Spinal cord (tissue), 10 donors: ENCODE data around the gene RNU5D-1. TPM values are rescaled to one million over a fixed set of nuclear protein-coding genes. Genes with fewer than 3 reads are reported as not detected.
A peak's percentile ranks its signal among the peaks of the same experiment; 100 is the strongest.
"Not testable (repeated sequence)": the region's sequence is repeated elsewhere in the genome, so short reads cannot be mapped to it uniquely, and the experiment has no call there.

Experiments used
- DNase-seq, 6 donors: peaks; one replicate each; pipeline versions ENCODE4 v3.0.0 to v3.0.0-alpha.2; 2013 to 2015; ENCODE audit warnings: low spot score in 6 of 6, low read depth in 4 of 6
- H3K27ac ChIP-seq: one replicate; pipeline ENCODE4 v1.5.1; 2013; ENCODE audit warnings: low read depth, low read length, control low read depth
- H3K27me3 ChIP-seq: one replicate; pipeline ENCODE4 v1.6.1; 2013; ENCODE audit warnings: low read length; ENCODE audit not compliant: control insufficient read depth, insufficient read depth
- H3K36me3 ChIP-seq: one replicate; pipeline ENCODE4 v1.6.1; 2013; ENCODE audit warnings: low read length; ENCODE audit not compliant: control insufficient read depth, insufficient read depth
- H3K4me1 ChIP-seq: one replicate; pipeline ENCODE4 v1.6.1; 2013; ENCODE audit warnings: low read length; ENCODE audit not compliant: control insufficient read depth, insufficient read depth
- H3K4me3 ChIP-seq: one replicate; pipeline ENCODE4 v1.5.1; 2013; ENCODE audit warnings: low read depth, low read length, control low read depth
- H3K9me3 ChIP-seq: one replicate; pipeline ENCODE4 v1.6.1; 2013; ENCODE audit warnings: low read length; ENCODE audit not compliant: control insufficient read depth, insufficient read depth
- WGBS: methylation state at CpG from one replicate; pipeline ENCODE4 v1.1.5; 2013; ENCODE audit warnings: missing lambda C conversion rate; ENCODE audit not compliant: insufficient coverage; 5-methylcytosine and 5-hydroxymethylcytosine counted together
- polyA plus RNA-seq, 2 donors: library from polyadenylated mRNA; unstranded; fragments of 120-200 nt; gene quantifications; one replicate each; pipeline ENCODE4 v1.2.1, GENCODE V29; 2013; ENCODE audit not compliant: insufficient read length in 2 of 2
- total RNA-seq, 2 donors: library from RNA; depleted of rRNA in 1 of 2; stranded (reverse); fragments of 120-200 nt in 1 of 2; fragments of >200 nt in 1 of 2; gene quantifications; one replicate each; pipeline versions ENCODE4 v1.2.3 to v1.2.4, GENCODE V29; 2013 to 2014
- donor health status: healthy.

RNU5D-1 gene
- total and polyA plus RNA-seq, 4 donors = not detected

- not testable (repeated sequence) for H3K4me3 ChIP-seq, H3K9me3 ChIP-seq, H3K27me3 ChIP-seq, H3K27ac ChIP-seq, H3K4me1 ChIP-seq, DNase-seq
- WGBS = 98% methylated on average over 5 of the region's 6 CpGs
- H3K36me3 ChIP-seq = peaks cover 17% of the 10 kb centered on the region
Observed at GRCh38 chr1:44766421-44766820, 35.5 kb upstream of the RNU5D-1 start.

DNA sequence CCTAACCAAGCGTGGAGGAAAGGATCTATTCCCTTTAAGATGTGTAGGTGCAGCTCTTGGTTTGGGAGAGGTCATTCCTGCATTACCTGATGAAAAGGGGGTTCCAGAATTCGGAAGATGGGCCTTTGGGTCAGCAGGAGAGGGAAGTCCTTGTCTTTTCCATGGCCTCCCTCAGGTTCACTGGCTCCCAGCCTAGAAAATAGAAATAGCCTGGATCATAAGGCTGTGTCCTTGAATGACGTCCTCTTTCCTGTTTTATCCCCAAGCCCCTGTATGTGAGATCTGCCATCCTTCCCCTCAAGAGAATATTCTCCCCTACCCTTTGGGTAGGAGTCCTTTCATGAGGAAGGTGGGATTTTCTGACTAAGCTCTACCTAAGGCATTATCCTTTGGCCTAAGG lies 29.9 kb upstream of the RNU5D-1 start:
- no peak overlapping the region for H3K27ac ChIP-seq
- H3K4me3 ChIP-seq = no peak overlapping the region
- no peak for DNase-seq
- H3K36me3 ChIP-seq = peaks cover 34% of the 10 kb centered on the region
- no peaks in the 10 kb centered on the region for H3K27me3 ChIP-seq
- no peaks in the 10 kb centered on the region for H3K4me1 ChIP-seq
- 96% methylated on average over 3 of the region's 3 CpGs for WGBS
- no peaks in the 10 kb centered on the region for H3K9me3 ChIP-seq

DNA sequence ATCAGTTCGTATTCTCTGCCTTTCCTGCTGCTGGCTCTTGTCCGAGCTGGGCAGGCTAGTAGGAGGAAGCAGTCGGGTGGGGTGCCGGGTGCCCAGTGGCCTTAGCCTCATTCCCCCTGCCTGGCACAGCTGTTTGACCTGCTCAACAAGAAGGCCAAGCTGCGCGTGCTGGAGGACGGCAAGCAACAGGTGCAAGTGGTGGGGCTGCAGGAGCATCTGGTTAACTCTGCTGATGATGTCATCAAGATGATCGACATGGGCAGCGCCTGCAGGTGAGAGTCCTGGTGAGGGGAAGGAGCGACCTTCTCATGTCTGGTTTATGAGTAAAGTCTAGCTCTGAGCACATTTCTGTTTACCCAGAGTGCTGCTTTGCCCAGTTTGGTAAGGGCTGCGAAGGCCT lies 28.1 kb upstream of the RNU5D-1 start:
- Histone ChIP-seq H3K27me3 (no peaks in the 10 kb centered on the region), H3K4me3 (no peak overlapping the region), H3K36me3 (peaks cover 34% of the 10 kb centered on the region), H3K27ac (no peak overlapping the region), H3K4me1 (no peaks in the 10 kb centered on the region), H3K9me3 (no peaks in the 10 kb centered on the region)
- 91% methylated on average over 11 of the region's 11 CpGs for WGBS
- no peak for DNase-seq

DNA sequence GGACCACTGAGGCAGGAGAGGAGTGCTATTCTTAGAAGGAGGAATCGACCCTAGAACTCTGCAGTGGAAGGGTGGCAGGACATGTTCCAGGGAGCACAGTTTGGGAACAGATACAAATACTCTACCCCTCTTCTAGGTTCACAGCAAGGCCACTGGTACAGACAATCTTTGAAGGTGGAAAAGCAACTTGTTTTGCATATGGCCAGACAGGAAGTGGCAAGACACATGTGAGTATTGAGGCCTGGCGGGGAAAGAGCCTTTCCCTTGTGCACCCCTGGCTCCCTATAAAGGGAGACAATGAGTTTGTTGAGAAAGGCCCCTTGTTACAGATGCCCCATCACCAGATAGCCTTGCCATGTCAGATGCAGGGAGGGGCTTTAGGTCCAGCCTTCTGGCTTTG lies 26.4 kb upstream of the RNU5D-1 start:
- Histone ChIP-seq H3K4me3 (no peak overlapping the region), H3K36me3 (peaks cover 30% of the 10 kb centered on the region), H3K27me3 (no peaks in the 10 kb centered on the region), H3K4me1 (no peaks in the 10 kb centered on the region), H3K9me3 (no peaks in the 10 kb centered on the region), H3K27ac (no peak overlapping the region)
- WGBS = 93% methylated on average over 2 of the region's 2 CpGs
- no peak for DNase-seq

- Histone ChIP-seq H3K36me3 (peaks cover 8% of the 10 kb centered on the region), H3K27ac (no peak overlapping the region), H3K4me1 (no peaks in the 10 kb centered on the region), H3K4me3 (no peak overlapping the region), H3K27me3 (no peaks in the 10 kb centered on the region), H3K9me3 (no peaks in the 10 kb centered on the region)
- no peak for DNase-seq
- WGBS = 97% methylated on average over 3 of the region's 3 CpGs
Observed at GRCh38 chr1:44747878-44748277, 16.9 kb upstream of the RNU5D-1 start.

DNA sequence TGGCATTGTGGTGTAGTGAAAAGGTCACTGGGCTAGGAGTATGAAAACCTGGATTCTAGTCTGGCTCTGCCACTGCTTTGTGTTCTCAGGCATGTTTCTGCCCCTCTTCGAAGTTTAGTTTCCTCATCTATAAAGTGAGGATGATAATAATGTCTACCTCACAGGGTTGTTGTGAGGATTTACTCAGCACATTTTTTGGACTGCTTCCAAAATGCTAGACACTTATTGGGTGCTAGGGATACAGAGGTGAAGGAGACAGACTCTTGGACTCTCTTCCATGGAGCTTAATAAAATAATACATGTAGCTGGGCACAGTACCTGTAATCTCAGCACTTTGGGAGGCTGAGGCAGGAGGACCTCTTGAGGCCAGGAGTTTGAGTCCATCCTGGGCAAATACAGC lies 12.2 kb upstream of the RNU5D-1 start:
- Histone ChIP-seq H3K27ac (no peak overlapping the region), H3K36me3 (peaks cover 5% of the 10 kb centered on the region), H3K4me3 (no peak overlapping the region), H3K9me3 (no peaks in the 10 kb centered on the region), H3K4me1 (peaks cover 14% of the 10 kb centered on the region), H3K27me3 (no peaks in the 10 kb centered on the region)
- DNase-seq = no peak
- WGBS = no CpG with 5 or more reads among the region's 1 CpG

DNA sequence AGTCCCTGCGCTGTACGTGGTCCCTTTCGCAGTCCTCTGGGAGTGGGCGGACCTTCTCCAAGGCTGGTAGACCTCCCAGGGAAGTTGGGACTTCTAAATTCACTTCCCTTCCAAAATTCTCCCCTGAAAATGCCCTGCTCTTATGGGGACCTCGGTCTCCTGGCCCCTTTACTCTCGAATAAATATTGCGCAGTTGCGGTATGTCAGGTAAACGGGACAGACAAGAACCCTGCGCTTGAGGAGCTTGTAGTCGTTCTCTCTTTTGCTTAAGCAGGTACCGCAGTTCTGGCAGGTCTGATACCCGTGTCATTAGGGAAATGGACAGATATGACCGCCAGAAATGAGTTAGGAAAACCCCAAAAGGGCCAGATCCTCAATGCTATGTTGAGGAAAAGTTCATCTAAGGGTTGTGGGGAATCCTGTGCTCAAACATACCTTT lies 9.2 kb upstream of the RNU5D-1 start:
- H3K4me1 ChIP-seq = peaks cover 14% of the 10 kb centered on the region
- no peaks in the 10 kb centered on the region for H3K27me3 ChIP-seq
- H3K27ac ChIP-seq = no peak overlapping the region
- under 1% methylated on average over 14 of the region's 14 CpGs for WGBS
- H3K4me3 ChIP-seq = peak overlapping the region; percentile 87
- H3K9me3 ChIP-seq = no peaks in the 10 kb centered on the region
- H3K36me3 ChIP-seq = no peaks in the 10 kb centered on the region
- DNase-seq = no peak

DNA sequence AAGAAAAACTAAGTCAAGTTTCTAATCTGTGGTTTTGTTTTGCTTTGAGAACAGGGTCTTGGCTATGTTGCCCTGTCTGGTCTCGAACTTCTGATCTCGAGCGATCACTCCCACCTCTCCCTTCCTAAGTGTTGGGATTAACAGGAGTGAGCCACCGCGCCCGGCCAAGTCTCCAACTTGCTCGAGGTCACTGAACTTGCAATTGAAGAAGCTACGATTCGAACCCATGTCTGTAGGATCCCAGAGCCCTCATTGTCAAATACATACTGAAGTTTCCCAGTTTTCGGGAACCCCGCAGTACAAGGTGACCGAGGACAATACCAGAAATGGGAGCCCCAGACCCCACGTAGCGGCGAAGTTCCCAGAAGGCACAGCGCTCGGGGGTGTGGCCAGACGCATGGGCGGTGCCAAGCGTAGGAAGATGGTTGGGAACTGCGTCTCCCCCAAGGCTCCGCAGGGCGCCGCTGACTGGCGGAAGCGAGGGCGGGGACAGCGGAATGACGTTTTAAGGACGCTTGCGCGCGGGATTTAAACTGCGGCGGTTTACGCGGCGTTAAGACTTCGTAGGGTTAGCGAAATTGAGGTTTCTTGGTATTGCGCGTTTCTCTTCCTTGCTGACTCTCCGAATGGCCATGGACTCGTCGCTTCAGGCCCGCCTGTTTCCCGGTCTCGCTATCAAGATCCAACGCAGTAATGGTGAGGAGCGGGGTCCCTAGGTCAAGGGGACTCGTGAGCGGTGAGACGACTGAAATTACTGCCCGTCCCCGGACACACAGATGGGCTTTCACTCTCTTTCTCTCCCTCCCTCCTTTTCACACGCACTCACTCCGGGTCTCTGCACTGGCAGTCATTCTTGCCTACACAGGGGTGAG lies 8.6 kb upstream of the RNU5D-1 start, which contains the start of gene KIF2C:
Gene KIF2C, plus strand, starts transcription at position 531 of the 872 bp plus-strand sequence. Its CDS starts 96 bp downstream, at position 627.
- Histone ChIP-seq H3K27ac (peak within 1 kb of the TSS; percentile 97), H3K36me3 (no peaks in the 10 kb centered on the region), H3K9me3 (no peaks in the 10 kb centered on the region), H3K4me1 (peaks cover 14% of the 10 kb centered on the region), H3K4me3 (peak within 1 kb of the TSS; percentile 87), H3K27me3 (no peaks in the 10 kb centered on the region)
- DNase-seq = peak; percentile 89 to 99 (median 94)
- WGBS = under 1% methylated on average over 54 of the region's 57 CpGs

DNA sequence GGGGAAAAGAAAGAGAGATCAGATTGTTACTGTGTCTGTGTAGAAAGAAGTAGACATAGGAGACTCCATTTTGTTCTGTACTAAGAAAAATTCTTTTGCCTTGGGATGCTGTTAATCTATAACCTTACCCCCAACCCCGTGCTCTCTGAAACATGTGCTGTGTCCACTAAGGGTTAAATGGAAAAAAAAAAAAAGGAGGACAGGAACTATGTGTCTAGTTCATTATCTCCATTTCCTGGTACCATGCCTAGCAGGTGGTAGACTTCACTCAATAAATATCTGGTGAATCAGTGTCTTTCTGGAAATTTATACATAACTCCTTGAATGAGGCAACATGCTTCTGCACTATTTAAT lies 8.0 kb upstream of the RNU5D-1 start:
- H3K36me3 ChIP-seq, DNase-seq, H3K9me3 ChIP-seq, H3K27me3 ChIP-seq: not testable (repeated sequence)
- H3K27ac ChIP-seq = peak overlapping the region; percentile 97
- peak overlapping the region; percentile 87 for H3K4me3 ChIP-seq
- peaks cover 14% of the 10 kb centered on the region for H3K4me1 ChIP-seq
- WGBS = no CpG with 5 or more reads among the region's 1 CpG

DNA sequence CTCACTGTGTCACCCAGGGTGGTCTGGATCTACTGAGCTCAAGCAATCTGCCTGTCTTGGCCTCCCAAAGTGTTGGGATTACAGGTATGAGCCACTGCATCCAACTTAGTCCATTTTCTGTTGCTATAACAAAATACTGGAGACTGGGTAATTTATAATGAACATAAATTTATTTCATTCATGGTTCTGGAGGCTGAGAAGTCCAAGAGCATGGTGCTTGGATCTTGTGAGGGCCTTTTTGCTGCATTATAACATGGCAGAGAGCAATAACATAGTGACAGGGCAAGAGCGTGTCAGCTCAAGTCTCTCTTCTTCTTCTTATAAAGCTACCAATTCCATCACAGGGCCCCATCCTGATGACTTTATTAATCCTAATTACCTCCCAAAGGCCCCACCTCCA lies 5.0 kb upstream of the RNU5D-1 start:
- H3K4me1 ChIP-seq = peaks cover 9% of the 10 kb centered on the region
- WGBS = no CpG with 5 or more reads among the region's 1 CpG
- DNase-seq = no peak
- H3K27me3 ChIP-seq = no peaks in the 10 kb centered on the region
- H3K4me3 ChIP-seq = no peak overlapping the region
- no peak overlapping the region for H3K27ac ChIP-seq
- no peaks in the 10 kb centered on the region for H3K36me3 ChIP-seq
- no peaks in the 10 kb centered on the region for H3K9me3 ChIP-seq
